Measurements from ENCODE around the gene ATG7. TPM values are rescaled to one million over a fixed set of nuclear protein-coding genes. Genes with fewer than 3 reads are reported as not detected.
A peak's percentile ranks its signal among the peaks of the same experiment; 100 is the strongest.

Gene ATG7
- total RNA-seq, 2 donors from 2014 or later: 33.9 to 38.4 TPM

- Histone ChIP-seq H3K27ac (ENCODE audit: low read depth, low read length) (no peak overlapping the region), H3K4me3 (ENCODE audit: low read length) (no peak overlapping the region), H3K9me3 (ENCODE audit: control insufficient read depth, low read length) (no peaks in the 10 kb centered on the region), H3K27me3 (ENCODE audit: control insufficient read depth, insufficient read depth, low read length, poor library complexity, severe bottlenecking) (no peaks in the 10 kb centered on the region), H3K9ac (ENCODE audit: extremely low read depth, low read length, poor library complexity, severe bottlenecking) (no peak overlapping the region), H3K4me1 (ENCODE audit: control insufficient read depth, insufficient read depth, low read length) (no peaks in the 10 kb centered on the region), H3K36me3 (ENCODE audit: control insufficient read depth, insufficient read depth, low read length) (no peaks in the 10 kb centered on the region)
- Mint-ChIP-seq H3K27ac (no peak overlapping the region), H3K9me3 (no peaks in the 10 kb centered on the region), H3K4me1 (peaks cover 4% of the 10 kb centered on the region), H3K4me3 (no peak overlapping the region), H3K27me3 (ENCODE audit: insufficient read depth) (no peaks in the 10 kb centered on the region), H3K36me3 (ENCODE audit: low read depth) (no peaks in the 10 kb centered on the region)
- DNase-seq: no peak
- 40% methylated on average over 1 of the region's 1 CpG; no CpG with 5 or more reads in 1 of the 2 experiments for whole genome bisulfite sequencing, 2 experiments (ENCODE audit: insufficient coverage in 1 of 2, insufficient read length in 1 of 2)
- no peak for TF ChIP-seq CTCF (conservative IDR thresholded peaks at IDR 0.05)
Measured at GRCh38 chr3:11420066-11420465, 147.9 kb downstream of the ATG7 start.

- Mint-ChIP-seq H3K36me3 (ENCODE audit: low read depth) (peaks cover 1% of the 10 kb centered on the region), H3K27me3 (ENCODE audit: insufficient read depth) (no peaks in the 10 kb centered on the region), H3K4me1 (peaks cover 5% of the 10 kb centered on the region), H3K27ac (no peak overlapping the region), H3K9me3 (no peaks in the 10 kb centered on the region), H3K4me3 (no peak overlapping the region)
- no peak for DNase-seq
- Histone ChIP-seq H3K9me3 (ENCODE audit: control insufficient read depth, low read length) (no peaks in the 10 kb centered on the region), H3K4me1 (ENCODE audit: control insufficient read depth, insufficient read depth, low read length) (no peaks in the 10 kb centered on the region), H3K27ac (ENCODE audit: low read depth, low read length) (no peak overlapping the region), H3K27me3 (ENCODE audit: control insufficient read depth, insufficient read depth, low read length, poor library complexity, severe bottlenecking) (no peaks in the 10 kb centered on the region), H3K36me3 (ENCODE audit: control insufficient read depth, insufficient read depth, low read length) (no peaks in the 10 kb centered on the region), H3K9ac (ENCODE audit: extremely low read depth, low read length, poor library complexity, severe bottlenecking) (no peak overlapping the region), H3K4me3 (ENCODE audit: low read length) (no peak overlapping the region)
- 94 to 100% methylated on average over 1 of the region's 1 CpG for WGBS, 2 experiments (ENCODE audit: insufficient coverage in 1 of 2, insufficient read length in 1 of 2)
- no peak for TF ChIP-seq CTCF (conservative IDR thresholded peaks at IDR 0.05)
Measured at GRCh38 chr3:11422291-11422690, 150.1 kb downstream of the ATG7 start.

- Histone ChIP-seq H3K9me3 (ENCODE audit: control insufficient read depth, low read length) (no peaks in the 10 kb centered on the region), H3K36me3 (ENCODE audit: control insufficient read depth, insufficient read depth, low read length) (no peaks in the 10 kb centered on the region), H3K27me3 (ENCODE audit: control insufficient read depth, insufficient read depth, low read length, poor library complexity, severe bottlenecking) (no peaks in the 10 kb centered on the region), H3K9ac (ENCODE audit: extremely low read depth, low read length, poor library complexity, severe bottlenecking) (no peak overlapping the region), H3K4me3 (ENCODE audit: low read length) (no peak overlapping the region), H3K4me1 (ENCODE audit: control insufficient read depth, insufficient read depth, low read length) (no peaks in the 10 kb centered on the region), H3K27ac (ENCODE audit: low read depth, low read length) (no peak overlapping the region)
- Mint-ChIP-seq H3K9me3 (no peaks in the 10 kb centered on the region), H3K36me3 (ENCODE audit: low read depth) (peaks cover 3% of the 10 kb centered on the region), H3K27ac (peak overlapping the region; percentile 53), H3K27me3 (ENCODE audit: insufficient read depth) (no peaks in the 10 kb centered on the region), H3K4me1 (peaks cover 5% of the 10 kb centered on the region), H3K4me3 (no peak overlapping the region)
- DNase-seq: peak; percentile 47
- WGBS, 2 experiments (ENCODE audit: insufficient coverage in 1 of 2, insufficient read length in 1 of 2): 88 to 94% methylated on average over 3 to 6 of the region's 6 CpGs
- TF ChIP-seq CTCF (conservative IDR thresholded peaks at IDR 0.05): no peak
Measured at GRCh38 chr3:11423868-11424267, 151.7 kb downstream of the ATG7 start.
